HG03139 (cell line): Measurements from ENCODE around the gene ODAD4.

Experiments
- ATAC-seq: cut with Tn5 transposase; IDR thresholded peaks from one replicate; pipeline ENCODE4 v1.9.1; 2021; ENCODE audit not compliant: unreplicated experiment

ODAD4 gene, protein sequence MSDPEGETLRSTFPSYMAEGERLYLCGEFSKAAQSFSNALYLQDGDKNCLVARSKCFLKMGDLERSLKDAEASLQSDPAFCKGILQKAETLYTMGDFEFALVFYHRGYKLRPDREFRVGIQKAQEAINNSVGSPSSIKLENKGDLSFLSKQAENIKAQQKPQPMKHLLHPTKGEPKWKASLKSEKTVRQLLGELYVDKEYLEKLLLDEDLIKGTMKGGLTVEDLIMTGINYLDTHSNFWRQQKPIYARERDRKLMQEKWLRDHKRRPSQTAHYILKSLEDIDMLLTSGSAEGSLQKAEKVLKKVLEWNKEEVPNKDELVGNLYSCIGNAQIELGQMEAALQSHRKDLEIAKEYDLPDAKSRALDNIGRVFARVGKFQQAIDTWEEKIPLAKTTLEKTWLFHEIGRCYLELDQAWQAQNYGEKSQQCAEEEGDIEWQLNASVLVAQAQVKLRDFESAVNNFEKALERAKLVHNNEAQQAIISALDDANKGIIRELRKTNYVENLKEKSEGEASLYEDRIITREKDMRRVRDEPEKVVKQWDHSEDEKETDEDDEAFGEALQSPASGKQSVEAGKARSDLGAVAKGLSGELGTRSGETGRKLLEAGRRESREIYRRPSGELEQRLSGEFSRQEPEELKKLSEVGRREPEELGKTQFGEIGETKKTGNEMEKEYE

DNA sequence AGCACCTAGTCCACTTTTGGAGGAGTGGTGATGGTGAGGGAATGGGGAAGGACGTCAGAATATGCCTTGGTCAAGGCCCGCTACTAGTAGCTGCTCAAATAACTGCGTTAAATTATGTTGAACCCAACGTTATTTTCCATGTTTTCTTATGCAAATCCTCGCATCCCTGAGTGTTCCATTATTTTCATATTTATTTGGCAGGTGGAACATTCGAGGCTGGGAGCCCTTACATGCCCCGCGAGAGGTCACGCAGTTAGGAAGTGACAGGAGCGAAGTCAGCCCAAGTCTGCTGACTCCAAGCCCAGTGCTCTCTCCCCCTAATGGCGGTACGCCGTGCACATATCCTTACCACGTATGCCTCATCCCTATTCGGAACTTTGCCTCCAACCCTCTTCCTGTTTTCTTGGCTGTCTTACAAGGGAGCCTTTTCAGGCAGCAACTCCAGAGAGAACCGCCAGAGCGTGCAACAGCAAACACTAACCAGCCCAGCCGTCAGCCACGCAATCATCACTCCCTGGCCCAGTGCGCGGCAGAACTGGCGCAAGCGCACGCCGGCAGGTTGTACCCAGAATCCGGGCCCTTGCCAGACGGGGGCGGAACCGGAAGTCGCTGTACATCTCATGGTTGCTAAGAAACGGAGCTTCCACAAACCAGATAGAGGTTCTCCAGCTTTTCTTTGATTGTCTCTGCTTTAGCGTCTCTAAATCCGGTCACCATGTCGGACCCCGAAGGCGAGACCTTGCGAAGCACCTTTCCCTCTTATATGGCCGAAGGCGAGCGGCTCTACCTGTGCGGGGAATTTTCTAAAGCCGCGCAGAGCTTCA, at the start of gene ODAD4:
Gene ODAD4, plus strand, starts transcription at position 609 of the 824 bp plus-strand sequence. Its CDS starts 107 bp downstream, at position 716.
- ATAC-seq: peak; percentile 95

DNA sequence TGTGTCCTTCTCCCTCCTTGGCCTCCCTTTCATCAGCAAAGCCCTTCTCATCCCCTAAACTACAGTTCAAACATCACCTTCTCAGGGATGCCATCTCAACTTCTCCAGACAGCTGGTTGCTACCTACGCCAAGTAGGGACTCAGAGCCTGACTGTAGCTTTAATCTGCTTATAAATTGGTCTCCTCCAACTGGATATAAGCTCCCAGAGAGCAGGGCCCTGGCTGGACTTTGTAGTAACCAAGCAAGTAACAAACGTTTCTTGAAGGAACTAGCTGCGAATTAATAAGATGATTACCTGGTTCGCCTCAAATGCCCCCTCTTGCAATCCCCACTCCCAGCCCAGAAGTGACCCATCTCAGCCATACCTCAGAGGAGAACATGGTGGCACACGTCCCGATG, 47.7 kb upstream of the ODAD4 start:
- no peak for ATAC-seq

DNA sequence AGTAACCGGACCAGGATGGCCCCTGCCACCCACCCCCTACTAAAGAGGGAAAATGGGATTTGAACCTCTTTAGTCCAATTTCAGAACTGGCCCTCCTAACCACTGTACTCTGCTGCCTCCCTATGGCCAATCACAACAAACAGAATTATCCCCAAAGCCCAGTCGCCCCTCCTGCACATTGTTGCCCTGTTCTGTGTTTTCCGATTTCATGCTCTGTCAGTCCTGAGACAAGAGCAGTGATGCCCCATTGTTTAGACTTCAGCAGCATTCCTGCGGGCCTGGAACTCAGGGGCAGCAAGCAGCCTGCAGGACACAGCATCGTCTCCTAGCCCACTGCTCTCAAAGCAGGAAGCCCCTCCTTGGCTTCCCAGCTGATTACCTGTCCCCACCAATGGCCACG, 44.7 kb upstream of the ODAD4 start:
- ATAC-seq: no peak

DNA sequence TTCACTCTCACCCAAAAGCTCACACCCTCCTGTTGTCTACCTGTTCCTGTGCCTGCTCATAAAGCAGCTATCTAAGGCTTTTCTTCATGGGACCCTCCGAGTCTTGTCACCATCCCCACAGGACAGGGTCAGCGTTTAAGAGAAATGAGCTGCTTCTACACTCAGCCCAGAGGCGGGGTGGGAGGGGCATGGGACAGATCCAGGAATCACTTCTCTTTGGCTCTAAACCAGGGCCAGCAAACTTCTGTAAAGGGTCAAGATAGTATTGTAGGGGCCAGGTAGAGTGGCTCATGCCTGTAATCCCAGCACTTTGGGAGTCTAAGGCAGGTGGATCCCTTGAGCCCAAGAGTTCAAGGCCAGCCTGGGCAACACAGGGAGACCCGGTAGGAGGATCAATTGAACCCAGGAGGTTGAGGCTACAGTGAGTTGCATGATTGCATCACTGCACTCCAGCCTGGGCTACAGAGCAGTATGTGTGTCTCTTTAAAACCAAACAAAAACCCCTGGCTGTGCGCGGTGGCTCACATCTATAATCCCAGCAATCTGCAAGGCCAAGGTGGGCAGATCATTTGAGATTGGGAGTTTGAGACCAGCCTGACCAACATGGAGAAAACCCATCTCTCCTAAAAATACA, 42.0 kb upstream of the ODAD4 start:
- ATAC-seq: no peak

DNA sequence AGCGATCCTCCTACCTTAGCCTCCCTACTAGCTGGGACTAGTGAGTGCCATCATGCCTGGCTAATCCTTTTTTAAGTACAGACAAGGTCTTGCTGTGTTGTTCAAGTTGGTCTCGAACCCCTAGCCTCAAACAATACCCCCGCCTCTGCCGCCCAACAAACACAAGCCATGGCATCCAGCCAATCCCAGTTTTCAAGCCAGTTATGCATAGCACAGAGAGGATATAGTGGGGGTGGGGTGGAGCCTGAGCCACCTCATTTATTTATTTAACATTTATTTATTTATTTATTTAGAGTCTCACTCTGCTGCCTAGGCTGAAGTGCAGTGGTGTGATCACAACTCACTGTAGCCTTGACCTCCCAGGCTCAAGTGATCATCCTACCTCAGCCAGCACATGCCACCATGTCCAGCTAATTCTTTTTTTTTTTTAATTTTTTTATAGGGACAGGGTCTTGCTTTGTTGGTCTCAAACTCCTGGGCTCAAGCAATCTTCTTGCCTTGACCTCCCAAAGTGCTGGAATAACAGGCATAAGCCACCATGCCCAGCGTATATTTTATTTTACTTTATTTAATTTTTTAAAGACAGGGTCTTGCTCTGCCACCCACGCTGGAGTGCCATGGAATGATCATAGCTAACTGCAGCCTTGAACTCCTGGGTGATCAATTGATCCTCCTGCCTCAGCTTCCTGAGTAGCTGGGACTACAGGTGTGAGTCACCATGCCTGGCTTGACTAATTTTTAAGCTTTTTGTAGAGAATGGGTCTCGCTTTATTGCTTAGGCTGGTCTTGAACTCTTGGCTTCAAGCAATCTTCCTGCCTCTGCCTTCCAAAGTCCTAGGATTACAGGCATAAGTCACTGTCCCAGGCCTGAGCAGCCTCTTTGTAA, 39.0 kb upstream of the ODAD4 start:
- no peak for ATAC-seq

DNA sequence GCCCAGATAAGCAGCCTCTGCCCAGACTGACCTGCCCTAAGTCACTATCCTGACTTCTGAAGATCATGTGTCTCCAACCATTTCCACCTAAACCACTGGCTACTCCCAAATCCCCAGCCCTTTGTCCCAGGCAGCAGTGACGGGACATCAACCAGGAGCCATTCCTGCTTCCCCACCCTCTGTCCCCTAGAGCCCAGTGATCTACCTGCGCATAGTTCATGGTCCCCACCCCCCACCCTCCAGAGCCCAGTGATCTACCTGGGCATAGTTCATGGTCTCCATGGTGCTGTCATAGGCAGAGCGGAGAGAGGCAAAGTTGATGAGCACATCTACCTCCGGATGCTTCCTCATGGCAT, 38.4 kb upstream of the ODAD4 start:
- ATAC-seq: no peak

DNA sequence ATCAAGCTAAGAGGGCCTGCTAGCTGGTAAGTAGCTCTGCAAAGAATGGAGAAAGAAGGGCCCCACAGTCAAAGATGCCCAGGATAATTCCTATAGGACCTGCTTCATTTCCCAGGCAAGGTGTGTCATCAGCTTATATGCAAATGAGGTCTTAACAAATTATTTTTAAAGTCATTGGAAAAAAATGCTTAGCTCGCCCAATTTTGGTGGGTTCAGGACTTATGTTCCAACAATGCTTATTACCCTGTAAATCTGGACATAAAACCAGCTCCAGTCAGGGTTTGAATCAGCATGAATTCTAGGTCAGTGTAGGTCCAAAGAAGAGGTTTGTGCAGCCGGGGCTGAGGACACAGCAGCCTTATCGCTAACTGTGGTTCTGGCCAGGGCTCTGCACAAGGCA, 37.0 kb upstream of the ODAD4 start:
- no peak for ATAC-seq

DNA sequence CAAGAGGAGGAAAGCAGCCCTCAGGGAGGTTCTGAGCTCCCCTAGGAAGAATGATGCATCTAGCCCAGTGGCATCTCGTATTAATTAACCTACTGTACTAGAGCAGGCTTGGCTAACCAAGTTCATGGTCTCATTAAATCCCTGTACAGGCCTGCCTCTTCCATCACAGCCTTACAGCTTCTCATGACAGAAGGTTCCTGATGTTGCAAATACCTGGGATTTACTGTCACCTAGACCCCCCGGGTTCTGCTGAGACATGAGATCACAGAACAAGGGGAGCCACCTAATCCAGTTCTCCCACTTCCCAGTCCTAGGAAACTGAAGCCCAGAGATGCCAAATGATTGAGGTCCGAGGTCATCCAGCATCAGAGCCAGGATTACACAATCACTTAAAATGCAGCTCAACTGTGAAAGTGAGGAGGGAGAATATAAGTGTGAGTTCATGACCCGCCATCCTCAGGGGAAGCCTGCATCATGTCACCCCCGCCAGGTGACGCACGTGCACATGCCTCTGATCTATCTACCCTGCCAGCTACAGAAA, 35.6 kb upstream of the ODAD4 start:
- ATAC-seq: no peak

DNA sequence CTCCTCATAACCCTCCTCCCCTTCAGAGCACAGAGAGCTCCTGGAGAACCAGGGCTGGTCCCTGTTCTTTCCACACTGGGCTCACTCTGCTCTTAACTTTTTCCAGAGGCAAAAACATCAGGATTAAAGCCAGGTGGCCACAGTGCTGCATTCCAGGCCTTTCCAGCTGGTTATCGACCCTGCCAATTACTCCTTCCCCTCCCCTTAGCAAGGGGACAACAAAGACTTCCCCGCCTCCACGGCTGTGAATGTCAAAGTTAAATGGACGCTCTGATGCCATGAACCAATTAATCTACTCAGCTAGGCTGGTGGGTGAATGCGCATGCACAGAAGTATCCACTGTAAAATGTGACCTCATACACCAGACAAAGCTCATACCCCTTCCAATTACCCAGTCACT, 34.8 kb upstream of the ODAD4 start:
- no peak for ATAC-seq

DNA sequence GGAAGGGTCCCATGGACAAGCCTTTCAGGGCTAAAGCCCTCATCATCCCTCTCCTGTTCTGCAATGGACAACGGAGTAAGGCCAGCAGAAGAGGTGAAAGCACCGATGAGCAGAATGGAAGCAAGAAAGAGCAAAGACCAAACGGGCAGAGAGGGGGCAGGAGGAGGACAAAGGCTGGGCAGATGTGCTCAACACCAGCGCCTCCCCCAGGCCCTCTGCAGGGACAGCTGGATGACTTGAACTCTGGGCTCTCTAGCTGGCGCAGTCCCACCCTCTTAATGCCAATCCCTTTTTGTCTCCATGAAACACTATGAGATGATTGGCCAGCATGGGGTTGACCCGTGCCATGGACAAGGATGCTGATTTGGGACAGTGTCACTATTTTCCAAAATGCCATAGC, 33.7 kb upstream of the ODAD4 start:
- no peak for ATAC-seq

DNA sequence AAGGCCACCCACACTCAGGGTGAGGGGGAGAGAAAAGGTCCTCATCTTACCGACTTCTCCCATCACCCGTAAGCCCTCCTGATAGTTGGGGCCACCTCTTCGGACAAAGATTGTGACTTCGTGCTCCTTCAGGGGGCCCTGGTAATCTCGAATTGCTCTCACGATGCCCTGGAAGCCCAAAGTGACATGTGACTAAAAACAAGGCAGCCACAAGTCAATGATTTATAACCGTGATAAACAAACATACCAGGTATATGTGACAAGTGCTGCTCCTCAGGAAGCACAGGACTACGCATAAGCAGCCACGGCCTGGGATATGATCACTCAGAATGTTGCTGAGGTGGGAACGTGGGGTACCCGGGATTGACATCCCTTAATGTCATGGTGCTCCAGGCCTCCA, 28.8 kb upstream of the ODAD4 start:
- no peak for ATAC-seq

DNA sequence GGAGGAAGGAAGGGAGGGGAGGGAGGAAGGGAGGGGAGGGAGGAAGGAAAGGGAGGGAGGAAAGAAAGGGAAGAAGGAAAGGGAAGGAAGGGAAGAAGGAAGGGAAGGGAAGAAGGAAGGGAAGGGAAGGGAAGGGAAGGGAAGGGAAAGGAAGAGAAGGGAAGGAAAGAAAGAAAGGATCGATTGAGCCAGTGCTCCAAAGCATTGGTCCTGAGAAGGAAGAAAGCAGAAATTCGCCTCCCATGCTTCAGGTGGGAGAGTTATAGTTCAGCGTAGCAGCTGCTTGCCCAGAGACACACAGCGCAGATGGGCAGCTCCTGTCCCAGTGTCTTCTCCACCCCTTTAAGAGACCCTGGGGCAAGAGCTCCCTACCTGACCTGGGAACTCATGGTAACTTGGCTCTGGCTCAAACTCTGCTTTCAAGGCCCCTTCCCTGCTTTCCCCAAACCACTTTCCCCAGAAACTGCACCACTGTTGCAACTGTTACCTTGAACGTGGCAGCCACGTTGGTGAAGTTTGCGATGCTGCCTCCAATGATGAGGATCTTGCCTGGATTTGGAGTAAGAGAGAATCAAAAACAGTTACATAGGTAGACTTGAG, 26.1 kb upstream of the ODAD4 start:
- ATAC-seq: no peak

DNA sequence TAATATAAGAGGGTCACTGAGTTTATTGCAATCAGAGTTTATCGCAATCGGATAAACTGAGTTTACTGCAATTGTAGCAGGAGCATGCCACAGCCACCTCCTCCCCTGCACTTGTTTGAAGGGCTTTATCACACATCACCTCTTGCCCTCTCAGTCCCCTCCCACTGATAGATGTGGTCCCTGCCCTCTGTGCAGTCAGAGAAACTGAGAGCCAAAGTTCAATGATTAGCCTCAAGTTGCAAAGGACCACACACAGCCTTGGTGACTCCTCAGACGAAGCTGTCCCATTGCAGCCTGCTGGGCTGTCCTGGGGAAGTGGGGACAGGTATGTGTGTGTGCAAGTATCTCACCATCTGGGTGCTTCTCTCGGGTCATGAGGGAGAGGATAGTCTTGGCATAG, 25.2 kb upstream of the ODAD4 start:
- no peak for ATAC-seq

DNA sequence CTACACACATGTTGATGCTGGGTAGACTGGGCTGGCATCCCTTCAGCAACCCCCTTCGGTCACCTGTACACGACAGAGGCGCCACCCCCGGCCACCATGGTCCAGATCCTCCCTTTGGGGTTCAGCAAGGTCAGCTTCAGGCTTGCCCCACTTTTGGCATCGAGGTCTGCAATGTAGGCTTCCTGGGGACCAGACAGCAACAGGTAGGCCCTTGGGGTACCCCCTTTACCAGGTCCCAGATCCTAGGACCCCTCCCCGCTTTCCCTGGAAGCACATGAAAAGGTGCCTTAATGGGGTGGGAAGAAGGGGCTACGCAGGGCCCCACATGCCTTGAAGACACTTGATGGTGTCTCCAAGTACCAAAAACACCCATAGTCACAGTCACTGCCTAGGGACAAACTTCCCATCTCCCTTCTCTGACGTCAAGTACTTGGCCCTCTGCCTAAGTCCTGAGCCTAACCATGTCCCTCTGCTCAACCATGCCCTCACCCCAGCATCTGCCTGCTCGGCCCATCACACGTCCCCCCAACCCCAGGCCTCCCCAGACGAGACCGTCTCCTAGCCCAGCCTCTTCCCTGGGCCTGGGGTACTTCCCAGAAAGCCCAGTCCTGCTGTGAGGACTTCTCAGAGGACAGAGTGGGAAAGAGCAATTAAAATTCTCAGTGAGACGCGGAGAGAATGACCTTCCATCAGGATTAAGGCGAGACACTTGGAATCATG, 23.8 kb upstream of the ODAD4 start:
- ATAC-seq: no peak

DNA sequence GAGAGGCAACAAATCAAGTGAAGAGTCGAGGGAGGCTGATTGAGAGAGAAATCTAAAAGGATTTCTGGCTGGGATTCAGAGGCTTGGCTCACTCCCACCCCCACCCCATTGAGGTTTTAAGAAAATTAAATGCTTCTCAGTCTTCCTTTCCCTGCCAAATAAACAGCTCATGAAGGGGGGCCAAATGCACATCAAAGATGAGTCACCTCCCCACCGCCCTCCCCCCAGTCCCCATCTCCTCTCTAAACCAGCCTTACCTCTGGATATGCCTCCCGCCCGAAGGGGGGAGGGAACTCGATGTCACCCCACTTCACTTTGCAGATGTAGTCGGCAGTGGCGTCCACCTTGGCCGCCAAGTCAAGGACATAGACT, 23.2 kb upstream of the ODAD4 start:
- ATAC-seq: no peak

DNA sequence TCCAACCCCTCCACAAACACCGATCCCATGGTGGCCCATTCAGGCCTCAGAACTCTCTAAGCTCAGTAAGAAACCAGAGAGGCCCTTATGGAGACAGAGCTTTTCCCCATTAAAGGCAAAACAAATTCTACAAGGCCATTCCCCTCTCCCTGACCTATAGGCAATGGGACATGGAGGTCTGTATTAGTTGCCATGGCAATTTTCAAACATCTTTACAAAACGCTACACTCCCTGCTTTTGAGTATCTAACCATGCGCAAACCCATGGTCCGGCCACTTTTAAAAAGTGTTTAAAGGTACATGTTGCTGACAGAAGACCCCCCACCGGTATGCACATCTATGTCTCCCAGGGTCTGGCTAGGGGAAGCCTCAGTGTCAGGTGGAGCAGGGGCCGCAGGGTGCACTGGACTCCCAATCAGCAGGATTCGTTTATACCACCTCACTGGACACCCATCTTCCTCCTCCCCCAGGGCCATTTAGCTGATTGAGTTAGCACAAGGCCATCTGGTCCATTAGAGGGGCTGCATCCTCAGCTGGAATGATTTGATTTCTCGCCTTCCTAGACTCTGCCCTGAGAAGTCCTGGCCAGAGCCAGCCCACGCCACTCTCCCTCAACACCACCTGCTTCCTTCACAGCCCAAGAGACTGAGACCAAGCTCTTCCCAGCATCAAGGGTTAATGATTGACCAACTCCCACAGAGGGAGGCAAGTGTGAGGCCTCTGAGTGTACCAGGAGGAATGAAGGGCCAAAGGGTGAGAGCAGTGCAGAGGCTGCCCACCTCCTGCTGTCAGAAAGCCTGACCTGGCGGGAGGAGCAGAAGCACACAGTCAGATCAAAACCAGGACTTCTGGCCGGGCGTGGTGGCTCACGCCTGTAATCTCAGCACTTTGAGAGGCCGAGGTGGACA, 22.5 kb upstream of the ODAD4 start:
- ATAC-seq: no peak

DNA sequence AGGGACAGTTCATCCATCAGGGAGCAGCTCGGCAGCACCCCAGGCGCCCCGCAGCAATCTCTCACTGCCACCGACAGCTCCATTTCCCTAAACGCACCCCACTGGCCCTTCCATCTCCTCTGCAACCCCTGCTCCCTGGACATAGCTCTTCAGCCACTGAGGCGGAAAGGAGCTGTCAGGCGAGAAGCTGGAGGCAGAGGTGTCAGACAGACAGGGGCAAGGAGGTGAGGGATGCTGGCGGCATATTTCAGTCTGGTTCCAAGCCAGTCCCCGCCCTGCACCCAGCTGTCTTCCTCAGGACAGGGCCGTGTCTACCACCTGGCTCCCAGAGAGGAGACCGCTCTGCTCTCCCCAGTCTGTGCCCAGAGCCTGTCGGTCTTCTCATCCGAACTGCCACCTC, 21.3 kb upstream of the ODAD4 start:
- no peak for ATAC-seq
